Activated naive CD4-positive, alpha-beta T cell treated with anti-CD3 and anti-CD28 coated beads, Interleukin-2, amount 50 U/mL, for 72 hours (primary cell): ENCODE measurements around the gene NKD2. TPM values are rescaled to one million over a fixed set of nuclear protein-coding genes. Genes with fewer than 3 reads are reported as not detected.
A peak's percentile ranks its signal among the peaks of the same experiment; 100 is the strongest.

ENCODE experiments used
- ATAC-seq, 2 donors: fragments of 150-1000 bp; cut with Tn5 transposase; 2 replicates each; pipeline ENCODE4 v1.10.0; 2021; ENCODE audit warnings: mild to moderate bottlenecking in 2 of 2, moderate library complexity in 2 of 2
- DNase-seq, 2 donors: peaks; one replicate each; pipeline ENCODE4 v3.0.0; 2021 to 2022; ENCODE audit warnings: low spot score in 2 of 2
- H3K27ac Mint-ChIP-seq, 2 donors: one replicate each; pipeline ENCODE4 v1.8.0; 2022; ENCODE audit warnings: mild to moderate bottlenecking in 2 of 2, mixed read lengths in 2 of 2
- H3K36me3 Mint-ChIP-seq, 2 donors: one replicate each; pipeline ENCODE4 v1.8.0; 2022; ENCODE audit warnings: mixed read lengths in 2 of 2
- H3K9me3 Mint-ChIP-seq, 2 donors: one replicate each; pipeline ENCODE4 v1.8.0; 2022; ENCODE audit warnings: mixed read lengths in 2 of 2
- total RNA-seq, 2 donors: library from RNA; stranded (reverse); gene quantifications; one replicate each; pipeline ENCODE4 v1.2.3, GENCODE V29; 2022

Gene NKD2
- total RNA-seq, 2 donors from 2014 or later, result 1.8 to 14.6 TPM

DNA sequence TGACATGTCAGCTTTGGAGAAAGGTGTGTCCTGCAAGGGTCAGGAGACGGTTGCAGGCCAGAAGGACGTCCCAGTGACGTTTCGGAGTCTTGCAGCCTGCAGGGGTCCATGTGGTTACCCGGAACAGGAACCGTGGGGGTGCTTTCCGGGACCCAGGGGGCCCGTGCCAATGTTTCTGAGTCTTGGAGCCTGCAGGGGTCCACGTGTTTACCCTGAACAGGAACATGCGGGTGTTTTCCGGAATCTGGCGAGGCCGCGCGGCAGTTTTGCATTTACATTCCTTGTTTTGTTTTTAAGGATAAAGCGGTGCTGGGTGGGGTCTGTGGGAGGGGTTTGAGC is 30.6 kb downstream of the NKD2 start:
- Mint-ChIP-seq H3K27ac (no peak overlapping the region), H3K36me3 (peaks cover 0 to 29% of the 10 kb centered on the region in 2 donors), H3K9me3 (peaks cover 34 to 35% of the 10 kb centered on the region in 2 donors)
- ATAC-seq (no peak), DNase-seq (no peak)

DNA sequence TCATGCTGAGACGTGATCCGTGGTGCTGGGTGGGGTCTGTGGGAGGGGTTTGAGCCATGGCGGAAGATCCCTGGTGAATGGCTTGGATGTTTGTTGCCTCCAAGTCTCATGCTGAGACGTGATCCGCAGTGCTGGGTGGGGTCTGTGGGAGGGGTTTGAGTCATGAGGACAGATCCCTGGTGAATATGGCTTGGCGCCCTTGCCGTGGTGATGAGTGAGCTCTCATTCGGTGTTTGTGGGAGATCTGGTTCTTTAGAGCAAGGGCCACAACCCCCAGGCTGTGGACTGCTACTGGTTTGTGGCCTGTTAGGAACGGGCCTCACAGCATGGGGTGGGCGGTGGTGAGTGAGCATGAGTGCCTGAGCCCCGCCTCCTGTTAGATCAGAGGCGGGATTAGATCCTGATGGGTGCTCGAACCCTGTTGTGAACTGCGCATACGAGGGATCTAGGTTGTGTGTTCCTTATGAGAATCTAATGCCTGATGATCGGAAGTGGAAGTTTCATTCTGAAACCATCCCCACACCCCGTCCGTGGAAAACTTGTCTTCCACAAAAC is 31.2 kb downstream of the NKD2 start:
- Mint-ChIP-seq H3K9me3 (peaks cover 40 to 41% of the 10 kb centered on the region in 2 donors), H3K27ac (no peak overlapping the region), H3K36me3 (peaks cover 0 to 35% of the 10 kb centered on the region in 2 donors)
- DNase-seq (no peak), ATAC-seq (no peak)

DNA sequence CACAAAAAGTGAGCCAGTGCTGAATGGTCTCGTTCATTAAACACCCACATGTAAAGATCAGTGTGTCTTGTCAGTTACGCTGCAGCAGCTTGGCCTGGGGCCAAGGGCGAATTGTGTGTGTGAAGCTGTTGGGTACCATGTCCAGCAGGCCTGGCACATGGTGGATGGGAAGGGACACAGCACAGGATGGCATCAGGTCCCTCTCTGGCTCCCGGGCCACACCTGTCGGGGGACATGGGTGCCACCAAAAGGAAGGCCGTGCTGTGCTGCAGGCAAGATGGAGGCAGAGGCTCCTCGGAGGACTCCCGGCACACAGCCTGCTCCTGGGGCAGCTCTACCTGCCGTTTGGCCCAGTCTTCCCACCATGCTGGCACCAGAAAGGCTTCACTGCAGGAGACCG is 32.0 kb downstream of the NKD2 start:
- Mint-ChIP-seq H3K9me3 (peaks cover 48 to 49% of the 10 kb centered on the region in 2 donors), H3K27ac (no peak overlapping the region), H3K36me3 (peaks cover 0 to 43% of the 10 kb centered on the region in 2 donors)
- no peak for DNase-seq
- ATAC-seq, result no peak

DNA sequence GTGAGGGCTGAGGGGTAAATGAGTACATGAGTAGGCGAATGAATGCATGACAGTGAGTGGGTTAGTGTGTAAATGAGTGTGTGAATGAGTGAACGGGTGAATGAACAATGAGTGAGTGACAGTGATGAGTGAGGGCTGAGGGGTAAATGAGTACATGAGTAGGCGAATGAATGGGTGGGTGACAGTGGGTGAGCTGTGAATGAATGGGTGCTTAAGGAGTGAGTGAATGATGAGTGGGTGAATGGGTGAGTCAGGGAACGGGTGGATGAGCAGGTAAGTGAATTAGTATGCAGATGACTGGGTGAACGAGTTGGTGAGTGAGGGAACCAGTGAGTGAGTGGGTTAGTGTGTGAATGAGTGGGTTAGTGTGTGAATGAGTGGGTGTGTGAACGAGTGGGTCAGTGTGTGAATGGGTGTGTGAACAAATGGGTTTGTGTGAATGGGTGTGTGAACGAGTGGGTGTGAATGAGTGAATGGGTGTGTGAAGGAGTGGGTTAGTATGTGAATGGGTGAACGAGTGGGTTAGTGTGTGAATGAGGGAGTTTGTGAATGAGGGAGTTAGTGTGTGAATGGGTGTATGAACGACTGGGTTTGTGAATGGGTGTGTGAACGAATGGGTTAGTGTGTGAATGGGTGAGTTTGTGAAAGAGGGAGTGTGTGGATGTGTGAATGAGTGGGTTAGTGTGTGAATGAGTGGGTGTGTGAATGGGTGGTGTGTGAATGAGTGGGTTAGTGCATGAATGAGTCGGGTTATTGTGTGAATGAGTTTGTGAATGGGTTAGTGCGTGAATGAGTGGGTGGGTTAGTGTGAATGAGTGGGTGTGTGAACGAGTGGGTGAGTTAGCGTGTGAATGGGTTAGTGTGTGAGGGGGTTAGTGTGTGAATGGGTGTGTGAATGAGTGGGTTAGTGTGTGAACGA is 32.9 kb downstream of the NKD2 start:
- peaks cover 57 to 58% of the 10 kb centered on the region in 2 donors for H3K9me3 Mint-ChIP-seq
- DNase-seq (no peak), ATAC-seq (peak; percentile 63 to 84)
- peaks cover 0 to 52% of the 10 kb centered on the region in 2 donors for H3K36me3 Mint-ChIP-seq
- H3K27ac Mint-ChIP-seq, result peak overlapping the region; percentile 11 to 56

DNA sequence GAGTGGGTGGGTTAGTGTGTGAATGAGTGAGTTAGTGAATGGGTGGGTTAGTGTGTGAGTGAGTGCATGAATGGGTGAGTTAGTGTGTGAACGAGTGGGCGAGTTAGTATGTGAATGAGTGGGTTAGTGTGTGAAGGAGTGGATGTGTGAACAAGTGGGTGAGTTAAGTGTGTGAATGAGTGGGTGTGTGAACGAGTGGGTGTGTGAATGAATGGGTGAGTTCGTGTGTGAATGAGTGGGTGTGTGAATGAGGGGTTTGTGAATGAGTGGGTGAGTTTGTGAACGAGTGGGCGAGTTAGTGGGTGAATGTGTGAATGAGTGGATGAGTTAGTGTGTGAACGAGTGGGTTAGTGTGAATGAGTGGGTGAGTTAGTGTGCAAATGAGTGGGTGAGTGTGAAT is 34.0 kb downstream of the NKD2 start:
- no peak for DNase-seq
- H3K36me3 Mint-ChIP-seq, result peaks cover 0 to 64% of the 10 kb centered on the region in 2 donors
- peak overlapping the region in 1 of 2 donors; percentile 10 for H3K27ac Mint-ChIP-seq
- peaks cover 68 to 69% of the 10 kb centered on the region in 2 donors for H3K9me3 Mint-ChIP-seq
- ATAC-seq, result no peak

DNA sequence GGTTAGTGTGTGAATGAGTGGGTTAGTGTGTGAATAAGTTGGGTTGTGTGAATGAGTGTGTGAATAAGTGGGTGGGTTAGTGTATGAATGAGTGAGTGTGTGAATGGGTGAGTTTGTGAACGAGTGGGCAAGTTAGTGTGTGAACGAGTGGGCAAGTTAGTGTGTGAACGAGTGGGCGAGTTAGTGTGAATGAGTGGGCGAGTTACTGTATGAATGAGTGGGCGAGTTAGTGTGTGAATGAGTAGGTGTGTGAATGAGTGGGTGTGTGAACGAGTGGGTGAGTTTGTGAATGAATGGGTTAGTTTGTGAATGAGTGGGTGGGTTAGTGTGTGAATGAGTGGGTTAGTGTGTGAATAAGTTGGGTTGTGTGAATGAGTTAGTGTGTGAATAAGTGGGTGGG is 34.7 kb downstream of the NKD2 start:
- Mint-ChIP-seq H3K27ac (no peak overlapping the region), H3K36me3 (peaks cover 0 to 68% of the 10 kb centered on the region in 2 donors), H3K9me3 (peaks cover 75 to 76% of the 10 kb centered on the region in 2 donors)
- DNase-seq (no peak), ATAC-seq (no peak)

DNA sequence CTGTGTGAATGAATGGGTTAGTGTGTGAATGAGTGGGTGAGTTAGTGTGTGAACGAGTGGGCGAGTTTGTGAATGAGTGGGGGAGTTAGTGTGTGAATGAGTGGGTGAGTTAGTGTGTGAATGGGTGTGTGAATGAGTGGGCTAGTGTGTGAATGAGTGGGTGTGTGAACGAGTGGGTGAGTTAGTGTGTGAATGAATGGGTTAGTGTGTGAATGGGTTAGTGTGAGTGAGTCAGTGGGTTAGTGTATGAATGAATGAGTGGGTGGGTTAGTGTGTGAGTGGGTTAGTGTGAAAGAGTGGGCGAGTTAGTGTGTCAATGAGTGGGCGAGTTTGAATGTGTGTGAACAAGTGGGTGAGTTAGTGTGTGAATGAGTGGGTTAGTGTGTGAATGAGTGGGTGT is 35.5 kb downstream of the NKD2 start:
- DNase-seq (no peak), ATAC-seq (no peak)
- Mint-ChIP-seq H3K9me3 (peaks cover 79 to 80% of the 10 kb centered on the region in 2 donors), H3K27ac (peak overlapping the region in 1 of 2 donors; percentile 17), H3K36me3 (peaks cover 0 to 68% of the 10 kb centered on the region in 2 donors)

DNA sequence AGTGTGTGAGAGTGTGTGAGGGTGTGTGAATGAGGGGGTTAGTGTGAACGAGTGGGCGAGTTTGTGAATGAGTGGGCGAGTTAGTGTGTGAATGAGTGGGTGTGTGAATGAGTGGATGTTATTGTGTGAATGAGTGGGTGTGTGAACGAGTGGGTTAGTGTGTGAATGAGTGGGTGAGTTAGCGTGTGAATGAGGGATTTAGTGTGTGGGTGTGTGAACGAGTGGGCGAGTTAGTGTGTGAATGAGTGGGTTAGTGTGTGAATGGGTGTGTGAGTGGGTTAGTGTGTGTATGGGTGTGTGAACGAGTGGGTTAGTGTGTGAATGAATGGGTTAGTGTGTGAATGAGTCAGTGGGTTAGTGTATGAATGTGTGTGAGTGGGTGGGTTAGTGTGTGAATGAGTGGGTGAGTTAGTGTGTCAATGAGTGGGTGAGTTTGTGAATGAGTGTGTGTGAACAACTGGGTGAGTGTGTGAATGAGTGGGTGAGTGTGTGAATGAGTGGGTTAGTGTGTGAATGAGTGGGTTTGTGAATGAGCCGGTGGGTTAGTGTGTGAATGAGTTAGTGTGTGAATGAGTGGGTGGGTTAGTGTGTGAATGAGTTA is 37.5 kb downstream of the NKD2 start:
- Mint-ChIP-seq H3K27ac (peak overlapping the region; percentile 40 to 69), H3K36me3 (peaks cover 0 to 68% of the 10 kb centered on the region in 2 donors), H3K9me3 (peaks cover 76% of the 10 kb centered on the region in 2 donors)
- DNase-seq (no peak), ATAC-seq (no peak)

DNA sequence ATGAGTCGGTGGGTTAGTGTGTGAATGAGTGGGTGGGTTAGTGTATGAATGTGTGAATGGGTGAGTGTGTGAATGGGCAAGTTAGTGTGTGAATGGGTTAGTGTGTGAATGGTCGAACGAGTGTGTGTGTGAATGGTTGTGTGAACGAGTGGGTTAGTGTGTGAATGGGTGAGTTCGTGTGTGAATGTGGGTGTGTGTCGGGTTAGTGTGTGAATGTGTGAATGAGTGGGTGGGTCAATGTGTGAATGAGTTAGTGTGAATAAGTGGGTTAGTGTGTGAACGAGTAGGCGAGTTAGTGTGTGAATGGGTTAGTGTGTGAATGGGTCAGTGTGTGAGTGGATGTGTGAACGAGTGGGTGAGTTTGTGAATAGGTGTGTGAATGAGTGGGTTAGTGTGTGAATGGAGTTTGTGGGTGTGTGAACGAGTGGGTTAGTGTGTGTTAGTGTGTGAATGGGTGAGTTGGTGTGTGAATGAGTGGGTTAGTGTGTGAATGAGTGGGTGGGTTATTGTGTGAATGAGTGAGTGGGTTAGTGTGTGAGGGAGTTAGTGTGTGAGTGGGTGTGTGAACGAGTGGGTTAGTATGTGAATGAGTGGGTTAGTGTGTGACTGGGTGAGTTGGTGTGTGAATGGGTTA is 38.8 kb downstream of the NKD2 start:
- H3K9me3 Mint-ChIP-seq, result peaks cover 62% of the 10 kb centered on the region in 2 donors
- ATAC-seq (no peak), DNase-seq (no peak)
- peaks cover 0 to 57% of the 10 kb centered on the region in 2 donors for H3K36me3 Mint-ChIP-seq
- H3K27ac Mint-ChIP-seq, result no peak overlapping the region

DNA sequence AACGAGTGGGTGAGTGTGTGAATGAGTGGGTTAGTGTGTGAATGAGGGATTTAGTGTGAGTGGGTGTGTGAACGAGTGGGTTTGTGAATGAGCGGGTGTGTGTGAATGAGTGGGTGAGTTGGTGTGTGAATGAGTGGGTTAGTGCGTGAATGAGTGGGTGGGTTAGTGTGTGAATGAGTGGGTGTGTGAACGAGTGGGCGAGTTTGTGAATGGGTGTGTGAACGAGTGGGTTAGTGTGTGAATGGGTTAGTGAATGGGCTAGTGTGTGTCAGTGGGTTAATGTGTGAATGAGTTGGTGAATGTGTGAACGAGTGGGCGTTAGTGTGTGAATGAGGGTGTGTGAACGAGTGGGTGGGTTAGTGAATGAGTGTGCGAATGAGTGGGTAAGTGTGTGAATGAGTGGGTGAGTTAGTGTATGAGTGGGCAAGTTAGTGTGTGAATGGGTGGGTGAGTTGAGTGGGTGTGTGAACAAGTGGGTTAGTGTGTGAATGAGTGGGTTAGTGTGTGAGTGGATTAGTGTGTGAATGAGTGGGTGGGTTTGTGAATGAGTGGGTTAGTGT is 39.6 kb downstream of the NKD2 start:
- Mint-ChIP-seq H3K36me3 (peaks cover 0 to 49% of the 10 kb centered on the region in 2 donors), H3K9me3 (peaks cover 54% of the 10 kb centered on the region in 2 donors), H3K27ac (peak overlapping the region in 1 of 2 donors; percentile 69)
- ATAC-seq (no peak), DNase-seq (no peak)

DNA sequence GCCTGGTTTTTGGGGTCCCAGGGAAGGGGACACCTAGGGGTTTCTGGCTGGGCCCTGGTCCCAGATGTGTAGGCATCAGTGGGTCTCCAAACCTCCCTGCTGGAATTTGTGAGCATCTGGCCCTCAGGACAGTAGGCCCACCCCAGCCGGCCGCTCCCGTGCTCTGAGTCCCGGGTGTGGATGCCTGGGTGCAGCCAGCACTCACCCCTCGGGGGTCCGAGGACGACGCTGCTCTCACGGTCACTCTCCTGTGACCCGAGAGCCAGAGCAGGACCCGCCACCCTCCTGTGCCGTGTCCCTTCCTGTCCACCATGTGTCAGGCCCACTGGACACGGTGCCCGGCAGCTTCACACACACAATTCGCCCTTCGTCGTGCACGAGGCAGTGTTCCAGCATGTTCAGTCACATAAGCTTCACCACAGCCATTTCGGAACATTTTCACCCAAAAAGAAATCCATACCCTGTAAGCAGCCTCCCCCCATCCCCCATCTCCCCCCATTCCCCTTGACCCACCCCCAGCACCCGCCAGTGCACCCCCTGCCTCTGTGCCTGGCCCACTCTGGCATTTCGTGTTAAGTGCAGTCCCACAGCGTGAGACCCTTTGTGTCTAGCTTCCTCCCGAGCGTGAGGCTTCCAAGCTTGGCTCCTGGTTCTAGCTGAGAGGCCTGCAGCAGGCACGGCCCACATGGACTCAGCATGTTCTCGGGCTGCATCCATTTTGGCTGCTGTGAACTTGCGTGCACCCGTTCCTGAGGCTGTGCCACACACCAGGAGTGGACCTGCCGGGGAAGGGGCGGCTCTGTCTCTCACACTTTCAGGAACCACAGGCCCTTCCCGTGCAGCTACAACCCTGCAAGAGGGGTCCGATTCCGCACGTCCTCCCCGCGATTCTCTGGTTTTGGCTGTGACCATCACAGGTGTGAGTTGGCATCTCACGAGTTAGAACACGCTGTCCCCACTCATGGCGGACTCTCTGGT is 40.5 kb downstream of the NKD2 start:
- H3K36me3 Mint-ChIP-seq, result peaks cover 0 to 40% of the 10 kb centered on the region in 2 donors
- peak overlapping the region in 1 of 2 donors; percentile 69 for H3K27ac Mint-ChIP-seq
- peaks cover 45% of the 10 kb centered on the region in 2 donors for H3K9me3 Mint-ChIP-seq
- peak in 1 of 2 donors; percentile 19 for ATAC-seq
- DNase-seq, result no peak

DNA sequence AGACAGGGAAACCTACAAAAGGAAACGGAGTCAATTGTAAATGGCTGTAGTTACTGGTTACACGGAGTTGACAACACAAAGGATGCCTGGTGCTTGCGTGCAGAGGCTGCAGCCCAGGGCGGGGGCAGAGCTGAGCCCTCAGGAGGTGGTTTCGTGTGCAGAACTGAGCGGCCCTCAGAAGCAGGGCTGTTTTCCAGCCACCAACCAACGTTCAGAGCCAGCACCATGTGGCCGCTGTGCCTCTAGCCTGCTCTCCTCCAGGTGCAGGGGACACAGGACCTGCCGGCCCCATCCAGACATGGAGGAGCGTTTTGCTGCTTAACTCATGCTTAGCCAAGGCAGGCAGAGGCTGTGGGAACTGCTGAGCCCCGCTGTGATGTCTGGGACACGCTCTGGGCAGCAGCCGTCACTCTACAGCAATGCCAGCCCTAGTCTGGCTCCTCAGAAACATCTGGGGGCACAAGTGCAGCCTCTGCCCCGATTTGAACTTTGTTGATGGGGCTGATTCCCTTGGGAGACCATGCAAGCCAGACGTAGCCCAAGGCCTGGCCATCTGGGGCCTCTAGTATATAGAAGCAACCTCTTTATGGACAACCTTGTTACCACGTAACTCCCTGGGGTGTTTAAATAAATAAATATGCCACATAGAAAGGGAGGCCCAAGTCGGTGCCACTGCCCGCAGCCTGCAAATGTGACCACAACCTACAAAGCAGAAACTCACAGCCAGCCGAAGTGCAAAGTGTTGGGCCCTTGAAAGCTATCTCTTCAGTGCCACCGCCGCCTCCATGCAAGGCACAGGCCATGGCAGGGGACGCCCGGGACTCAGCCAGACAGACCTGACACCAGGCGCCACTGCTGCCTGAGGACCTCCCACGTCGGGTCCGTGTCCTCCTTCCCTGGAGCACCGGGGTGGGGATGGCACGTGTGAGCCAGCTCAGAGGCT is 42.1 kb downstream of the NKD2 start:
- H3K27ac Mint-ChIP-seq, result no peak overlapping the region
- H3K9me3 Mint-ChIP-seq, result peaks cover 30% of the 10 kb centered on the region in 2 donors

DNA sequence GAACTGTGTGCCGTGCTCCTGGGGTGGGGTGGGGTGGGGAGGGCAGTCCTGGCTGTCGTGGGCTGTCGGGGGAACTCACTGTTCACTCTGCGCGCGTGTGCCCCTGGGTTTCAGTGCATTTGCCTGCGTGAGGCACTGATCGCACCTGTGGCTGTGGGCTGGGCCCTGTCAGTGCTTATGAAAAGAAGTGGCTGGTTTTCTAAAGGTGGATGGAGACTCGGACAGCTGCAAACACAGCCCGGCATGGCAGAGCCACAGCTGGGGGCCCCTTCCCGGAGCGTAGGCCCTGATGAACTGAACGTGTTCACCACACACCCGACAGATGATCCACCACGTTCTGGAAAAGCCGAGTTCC is 42.7 kb downstream of the NKD2 start:
- no peak for ATAC-seq
- no peak overlapping the region for H3K27ac Mint-ChIP-seq
- H3K9me3 Mint-ChIP-seq, result peaks cover 23% of the 10 kb centered on the region in 2 donors
- DNase-seq, result no peak
- H3K36me3 Mint-ChIP-seq, result peaks cover 0 to 18% of the 10 kb centered on the region in 2 donors

More for the DNA sequence above, 42.1 kb downstream of the NKD2 start:
- peaks cover 0 to 24% of the 10 kb centered on the region in 2 donors for H3K36me3 Mint-ChIP-seq
- DNase-seq (no peak), ATAC-seq (no peak)

DNA sequence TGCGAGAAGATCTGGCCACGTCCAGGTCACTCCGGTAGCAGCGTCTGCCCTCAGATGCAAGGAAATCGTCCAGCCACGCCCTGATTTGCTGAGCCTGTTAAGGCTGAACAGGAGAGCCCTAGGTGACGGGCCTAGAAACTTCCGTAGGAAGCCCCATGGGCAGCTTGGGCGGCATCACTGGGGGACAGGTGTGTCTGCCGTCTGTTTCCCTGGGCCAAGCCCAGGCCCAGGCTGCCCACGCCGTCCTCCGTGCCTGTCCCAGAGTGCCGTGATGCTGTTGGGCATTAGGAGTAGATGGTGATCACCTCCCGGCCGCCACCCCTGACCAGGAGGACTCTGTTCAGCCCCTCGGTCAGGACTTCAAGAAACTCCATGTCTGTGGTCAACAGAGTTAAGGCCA is 43.5 kb downstream of the NKD2 start:
- ATAC-seq, result no peak
- Mint-ChIP-seq H3K9me3 (peaks cover 16% of the 10 kb centered on the region in 2 donors), H3K36me3 (peaks cover 0 to 10% of the 10 kb centered on the region in 2 donors), H3K27ac (peak overlapping the region in 1 of 2 donors; percentile 78)
- no peak for DNase-seq
